Spleen (tissue), 11 donors: Measurements from ENCODE around the gene ZBTB7B. TPM values are rescaled to one million over a fixed set of nuclear protein-coding genes. Genes with fewer than 3 reads are reported as not detected.

Experiments used
- DNase-seq: peaks from one replicate; pipeline ENCODE4 v3.0.0-alpha.2; 2020
- H3K27ac ChIP-seq, 8 donors: fragments of 200-600 bp; sonication (generic) in 7 of 8; 1 replicate in 4 of 8; 2 replicates in 4 of 8; pipeline versions ENCODE4 v1.5.0 to v1.8.0; 2016 to 2021; ENCODE audit warnings: inconsistent platforms in 4 of 8, mild to moderate bottlenecking in 4 of 8, moderate library complexity in 1 of 8
- H3K27me3 ChIP-seq, 7 donors: fragments of 200-600 bp; sonication (generic) in 6 of 7; replicated peaks in 1 of 7; 1 replicate in 4 of 7; 2 replicates in 3 of 7; pipeline versions ENCODE4 v1.5.0 to v1.8.0; 2016 to 2021; ENCODE audit warnings: inconsistent platforms in 3 of 7, mild to moderate bottlenecking in 1 of 7
- H3K36me3 ChIP-seq, 6 donors: fragments of 200-600 bp; sonication (generic) in 5 of 6; 1 replicate in 4 of 6; 2 replicates in 2 of 6; pipeline versions ENCODE4 v1.5.0 to v1.8.0; 2016 to 2021; ENCODE audit warnings: inconsistent platforms in 2 of 6
- H3K4me1 ChIP-seq, 6 donors: fragments of 200-600 bp; sonication (generic) in 5 of 6; 1 replicate in 3 of 6; 2 replicates in 3 of 6; pipeline versions ENCODE4 v1.5.0 to v1.8.0; 2016 to 2021; ENCODE audit warnings: inconsistent platforms in 3 of 6
- H3K4me3 ChIP-seq, 8 donors: fragments of 200-600 bp; sonication (generic) in 7 of 8; 1 replicate in 4 of 8; 2 replicates in 4 of 8; pipeline versions ENCODE4 v1.5.0 to v1.8.0; 2016 to 2021; ENCODE audit warnings: inconsistent platforms in 4 of 8, mild to moderate bottlenecking in 4 of 8, moderate library complexity in 2 of 8
- H3K9me3 ChIP-seq, 8 donors: fragments of 200-600 bp; sonication (generic) in 7 of 8; 1 replicate in 4 of 8; 2 replicates in 4 of 8; pipeline versions ENCODE4 v1.5.0 to v1.8.0; 2016 to 2021; ENCODE audit warnings: inconsistent platforms in 4 of 8
- CTCF ChIP-seq, 11 experiments: fragments of 200-600 bp in 7 of 11; fragments of 450-650 bp in 4 of 11; sonication (generic) in 4 of 11; IDR thresholded peaks in 8 of 11; conservative IDR thresholded peaks in 3 of 11; 1 replicate in 7 of 11; 2 replicates in 4 of 11; pipeline versions ENCODE4 v1.4.0 to v1.8.0; 2016 to 2021; ENCODE audit warnings: antibody characterized with exemption in 11 of 11, inconsistent platforms in 4 of 11, mild to moderate bottlenecking in 1 of 11
- POLR2A ChIP-seq, 3 donors: fragments of 450-650 bp; IDR thresholded peaks; one replicate each; pipeline ENCODE4 v1.5.1; 2017; ENCODE audit warnings: antibody characterized with exemption in 3 of 3, mild to moderate bottlenecking in 1 of 3
- POLR2AphosphoS5 ChIP-seq, 3 donors: sonication (generic); formaldehyde crosslinking; IDR thresholded peaks; one replicate each; pipeline ENCODE4 v1.5.1; 2017; ENCODE audit warnings: antibody characterized with exemption in 3 of 3
- WGBS, 5 donors: extraction: QIAGEN DNeasy Blood & Tissue Kit in 3 of 5; methylation state at CpG; one replicate each; pipeline versions ENCODE4 v1.1.5 to v1.1.7; 2013 to 2018; 5-methylcytosine and 5-hydroxymethylcytosine counted together
- intact Hi-C: fragments of 100-400 bp; cut with DNase I; formaldehyde crosslinking; loops from one replicate; pipeline ENCODE4 v1.15.0; 2023; ENCODE audit warnings: low total_unique reads
- polyA plus RNA-seq, 3 donors: library from polyadenylated mRNA; stranded (reverse); fragments of 200-250 nt; gene quantifications; one replicate each; pipeline ENCODE4 v1.2.1, GENCODE V29; 2013
- total RNA-seq, 7 donors: library from RNA; depleted of rRNA in 3 of 7; stranded (reverse); fragments of >200 nt in 3 of 7; fragmentation: NEBNext Ultra II Directional in 4 of 7; extraction: Animal tissue kit (Norgen Biotek cat#: 25700) in 4 of 7; gene quantifications; one replicate each; pipeline versions ENCODE4 v1.1.0 to v1.2.1, GENCODE V29; 2016 to 2021
- donor health status: healthy with polysubstance abuse.
- donor health status: DM: no; HTN: no; CAD: no; lungs with moderate emphysema.
- donor health status: DM: no; HTN: no; CAD: no.
- donor health status: Bipolar disorder and iron deficiency.
- donor health status: healthy.
- donor health status: DM: no; HTN: no; CAD: no.
- donor health status: DM: yes; HTN: yes; CAD: no.

The ZBTB7B gene
- total and polyA plus RNA-seq, 10 donors: 11.1 to 88.9 (median 57.5) TPM

GRCh38 chr1:155003227-155003765 is 694 bp downstream of the ZBTB7B start:
- Histone ChIP-seq H3K4me3 (peak overlapping the region; percentile 71 to 90 (median 78)), H3K27me3 (no peaks in the 10 kb centered on the region), H3K9me3 (no peaks in the 10 kb centered on the region), H3K4me1 (peaks cover 43 to 91% (median 67%) of the 10 kb centered on the region in 6 donors), H3K36me3 (no peaks in the 10 kb centered on the region), H3K27ac (peak overlapping the region; percentile 81 to 99 (median 95))
- DNase-seq: peak; percentile 88
- TF ChIP-seq CTCF (IDR thresholded peaks at IDR 0.05 in 8 of 11, conservative IDR thresholded peaks at IDR 0.05 in 3 of 11) (no peak), POLR2A (IDR thresholded peaks at IDR 0.05) (no peak), POLR2AphosphoS5 (IDR thresholded peaks at IDR 0.05) (no peak)
- intact Hi-C loops: loop anchor here (5.0 to 10.0 kb wide), 2 partner anchors 41 to 62 kb away; partner anchors contain the start of genes EFNA4 and PYGO2
- 0 to 1% (median 0%) methylated on average over 21 to 37 of the region's 37 CpGs for WGBS, 5 donors

- Histone ChIP-seq H3K36me3 (no peaks in the 10 kb centered on the region), H3K27me3 (no peaks in the 10 kb centered on the region), H3K4me1 (peaks cover 40 to 91% (median 68%) of the 10 kb centered on the region in 6 donors), H3K9me3 (no peaks in the 10 kb centered on the region), H3K27ac (peak overlapping the region; percentile 81 to 99 (median 95)), H3K4me3 (peak overlapping the region; percentile 71 to 90 (median 78))
- intact Hi-C loops: loop anchor here (5.0 to 10.0 kb wide), 2 partner anchors 42 to 61 kb away; partner anchors contain the start of genes EFNA4 and PYGO2
- peak; percentile 90 for DNase-seq
- WGBS, 5 donors: 2 to 36% (median 3%) methylated on average over 2 to 33 of the region's 34 CpGs
- TF ChIP-seq CTCF (IDR thresholded peaks at IDR 0.05 in 8 of 11, conservative IDR thresholded peaks at IDR 0.05 in 3 of 11) (no peak), POLR2AphosphoS5 (IDR thresholded peaks at IDR 0.05) (peak in 2 of 3 donors; percentile 52 to 56)
Measured at GRCh38 chr1:155003766-155004351, 1.3 kb downstream of the ZBTB7B start.

- H3K4me3 ChIP-seq: peak overlapping the region; percentile 71 to 90 (median 78)
Measured at GRCh38 chr1:155004352-155005075, 1.9 kb downstream of the ZBTB7B start.

More at GRCh38 chr1:155004352-155005075, 1.9 kb downstream of the ZBTB7B start:
- Histone ChIP-seq H3K36me3 (no peaks in the 10 kb centered on the region), H3K4me1 (peaks cover 33 to 91% (median 68%) of the 10 kb centered on the region in 6 donors), H3K9me3 (no peaks in the 10 kb centered on the region), H3K27ac (peak overlapping the region; percentile 81 to 99 (median 95)), H3K27me3 (no peaks in the 10 kb centered on the region)
- 42 to 62% (median 45%) methylated on average over 5 of the region's 5 CpGs for WGBS, 5 donors
- TF ChIP-seq POLR2AphosphoS5 (IDR thresholded peaks at IDR 0.05) (no peak), POLR2A (IDR thresholded peaks at IDR 0.05) (no peak), CTCF (IDR thresholded peaks at IDR 0.05 in 8 of 11, conservative IDR thresholded peaks at IDR 0.05 in 3 of 11) (no peak)
- intact Hi-C loops: loop anchor here (5.0 to 10.0 kb wide), 2 partner anchors 42 to 60 kb away; partner anchors contain the start of genes EFNA4 and PYGO2
- no peak for DNase-seq
